K562 (cell line): ENCODE data around the gene DENND4C. TPM values are rescaled to one million over a fixed set of nuclear protein-coding genes. Genes with fewer than 3 reads are reported as not detected.

Experiments used
- ATAC-seq: fragments of 200-7000 bp; cut with Tn5 transposase; 3 replicates; pipeline ENCODE4 v1.9.1; 2020; ENCODE audit warnings: moderate library complexity
- BruUV-seq: library from RNA; stranded (reverse); fragments of 400-500 nt; replicated peaks from 2 replicates; lab custom pipeline; 2021; lab: Mats Ljungman, UMichigan
- CTCF ChIA-PET: fragments of 300-600 bp; formaldehyde crosslinking; extraction: SDS; loops from one replicate; lab custom pipeline; 2021; ENCODE audit warnings: low intra/inter-chr PET ratio; lab: Yijun Ruan, JAX
- POLR2A ChIA-PET: fragments of 300-600, 350-650 bp; sonication (Branson Sonifier 250); formaldehyde crosslinking; extraction: SDS; loops from one replicate; lab custom pipeline; 2021; ENCODE audit warnings: antibody characterized with exemption, inconsistent platforms; lab: Yijun Ruan, JAX
- DNase-seq, 4 experiments: peaks; one replicate each; pipeline versions ENCODE4 v3.0.0 to v3.0.0-alpha.2; 2011 to 2018; ENCODE audit warnings: low spot score in 3 of 4, mixed read lengths in 3 of 4; ENCODE audit errors: extremely low read depth in 1 of 4
- FAIRE-seq: peaks from 2 replicates; lab custom pipeline; 2011; peaks lifted over from hg19 to GRCh38; lab: Jason Lieb, UNC
- H2AFZ ChIP-seq: 2 replicates; pipeline ENCODE4 v1.6.0; 2011; ENCODE audit warnings: low read depth, low read length, control low read depth, inconsistent platforms
- H3K27ac ChIP-seq: fragments of 200-600 bp; 3 replicates; pipeline ENCODE4 v1.8.0; 2011; ENCODE audit warnings: low read depth, mild to moderate bottlenecking, control low read depth, inconsistent platforms, low read length, moderate library complexity, mixed read lengths; ENCODE audit errors: extremely low read depth
- H3K27me3 ChIP-seq, 2 experiments: fragments of 300-600 bp in 1 of 2; 2 replicates in 1 of 2; 3 replicates in 1 of 2; pipeline versions ENCODE4 v1.6.0 to v1.8.0; 2011; ENCODE audit warnings: inconsistent platforms in 2 of 2, low read length in 2 of 2, mild to moderate bottlenecking in 1 of 2, mixed read lengths in 1 of 2, moderate library complexity in 1 of 2; ENCODE audit not compliant: control insufficient read depth in 2 of 2, insufficient read depth in 2 of 2
- H3K36me3 ChIP-seq: fragments of 300-600 bp; 3 replicates; pipeline ENCODE4 v1.8.0; 2011; ENCODE audit warnings: mild to moderate bottlenecking, low read length, inconsistent platforms; ENCODE audit not compliant: control insufficient read depth, insufficient read depth
- H3K4me1 ChIP-seq, 2 experiments: fragments of 200-600 bp in 1 of 2; replicated peaks in 1 of 2; 2 replicates in 1 of 2; 3 replicates in 1 of 2; pipeline versions ENCODE4 v1.5.1 to v1.8.0; 2011; ENCODE audit warnings: inconsistent platforms in 2 of 2, low read length in 2 of 2, mild to moderate bottlenecking in 1 of 2, mixed read lengths in 1 of 2, moderate library complexity in 1 of 2; ENCODE audit not compliant: control insufficient read depth in 2 of 2, insufficient read depth in 2 of 2
- H3K4me2 ChIP-seq: 2 replicates; pipeline ENCODE4 v1.6.1; 2011; ENCODE audit warnings: low read length, control low read depth, inconsistent platforms, mixed read lengths; ENCODE audit not compliant: insufficient read depth
- H3K4me3 ChIP-seq: fragments of 200-600 bp; sonication (generic), shearing (Covaris generic); 2 replicates; pipeline ENCODE4 v1.5.1; 2016; ENCODE audit warnings: control low read depth, inconsistent platforms
- H3K79me2 ChIP-seq: fragments of 200-600 bp; 3 replicates; pipeline ENCODE4 v1.8.0; 2011; ENCODE audit warnings: low read length, inconsistent platforms; ENCODE audit not compliant: control insufficient read depth, insufficient read depth
- H3K9ac ChIP-seq, 2 experiments: 2 replicates each; pipeline versions ENCODE4 v1.6.0 to v1.6.1; 2011; ENCODE audit warnings: low read depth in 2 of 2, low read length in 2 of 2, control low read depth in 1 of 2, inconsistent platforms in 1 of 2, mild to moderate bottlenecking in 1 of 2, mixed read lengths in 1 of 2; ENCODE audit not compliant: insufficient read depth in 1 of 2
- H3K9me1 ChIP-seq: one replicate; pipeline ENCODE4 v1.6.0; 2011; ENCODE audit warnings: inconsistent platforms, mild to moderate bottlenecking, low read length, moderate library complexity; ENCODE audit not compliant: control insufficient read depth, insufficient read depth
- H3K9me3 ChIP-seq: replicated peaks from 2 replicates; pipeline ENCODE4 v1.5.1; 2011; ENCODE audit warnings: low read depth, low read length, inconsistent platforms; ENCODE audit not compliant: control insufficient read depth, insufficient read depth
- H4K20me1 ChIP-seq: replicated peaks from 2 replicates; pipeline ENCODE4 v1.6.1; 2011; ENCODE audit warnings: low read length, inconsistent platforms, mixed read lengths; ENCODE audit not compliant: control insufficient read depth, insufficient read depth
- CHD1 ChIP-seq: fragments of 200-600 bp; sonication (generic); IDR thresholded peaks from one replicate; pipeline ENCODE4 v1.6.1; 2012; ENCODE audit warnings: mild to moderate bottlenecking, moderate library complexity, low read length, inconsistent platforms
- ETS1 ChIP-seq: conservative IDR thresholded peaks from 2 replicates; pipeline ENCODE4 v1.6.1; 2011; ENCODE audit warnings: low read depth, mild to moderate bottlenecking, low read length; ENCODE audit not compliant: control insufficient read depth
- ZBTB40 ChIP-seq, 2 experiments: fragments of 450-650 bp in 1 of 2; sonication (generic) in 1 of 2; formaldehyde crosslinking in 1 of 2; IDR thresholded peaks; 2 replicates each; pipeline versions ENCODE4 v1.7.1 to v1.9.0; 2016 to 2022; ENCODE audit warnings: inconsistent platforms in 1 of 2, mild to moderate bottlenecking in 1 of 2, missing genetic modification reagents in 1 of 2
- ZNF212 ChIP-seq: fragments of 450-650 bp; formaldehyde crosslinking; IDR thresholded peaks from 2 replicates; pipeline ENCODE4 v1.4.0; 2020; ENCODE audit warnings: mild to moderate bottlenecking
- WGBS: fragments of 100-300 bp; shearing (Covaris generic); methylation state at CpG from one replicate; pipeline ENCODE4 v1.1.6; 2016; ENCODE audit warnings: low coverage, mixed read lengths; ENCODE audit not compliant: insufficient coverage; ENCODE audit errors: missing lambda C conversion rate; 5-methylcytosine and 5-hydroxymethylcytosine counted together
- in situ Hi-C: fragments of 300-500 bp; cut with MboI; formaldehyde crosslinking; loops from 4 replicates; pipeline ENCODE4 v1.15.0; 2018; ENCODE audit warnings: inconsistent platforms, mixed read lengths
- intact Hi-C: fragments of 100-400 bp; cut with micrococcal nuclease; formaldehyde crosslinking; loops from 2 replicates; pipeline ENCODE4 v1.14.2; 2022
- polyA plus RNA-seq, 8 experiments: library from polyadenylated mRNA; depleted of rRNA in 4 of 8; stranded (reverse) in 5 of 8; unstranded in 3 of 8; fragments of >200 nt; fragmentation: Nextera tagmentation in 2 of 8; fragmentation: Illumina TruSeq in 1 of 8; extraction: Ambion mirVana in 2 of 8; extraction: Trizol in 1 of 8; gene quantifications; 2 replicates each; pipeline versions ENCODE4 v1.2.1 to v1.2.3, GENCODE V29; 2011 to 2014; ENCODE audit warnings: inconsistent platforms in 1 of 8, missing spikeins in 1 of 8
- total RNA-seq, 7 experiments: library from RNA; depleted of rRNA in 6 of 7; stranded (reverse); fragments of >200 nt in 6 of 7; fragmentation: Illumina TruSeq in 2 of 7; extraction: Trizol in 2 of 7; gene quantifications; 2 replicates each; pipeline versions ENCODE4 v1.2.1 to v1.2.3, GENCODE V29; 2011 to 2021; ENCODE audit warnings: low replicate concordance in 1 of 7

Gene DENND4C
- total and polyA plus RNA-seq, 9 of the 15 experiments (the other 6 are each of a cell fraction or from before 2014, with no cell fraction given) = 4.8 to 31.8 (median 13.9) TPM

- TF ChIP-seq ETS1 (no peak), CHD1 (no peak)
- TF ChIP-seq, all 486 proteins: peak for 0
These were observed 68.0 kb downstream of the DENND4C start (continued) for GRCh38 chr9:19298436-19299000.

- BruUV-seq = no TSS peak
- in situ Hi-C loops = no loop called here
- ATAC-seq (no peak), DNase-seq (no peak), FAIRE-seq (no peak)
- WGBS = 80% methylated on average over 1 of the region's 1 CpG
- intact Hi-C loops = no loop called here
- no peaks in the 10 kb centered on the region for H3K4me1 ChIP-seq
- H3K9me3 ChIP-seq = no peaks in the 10 kb centered on the region
- H2AFZ ChIP-seq = no peak overlapping the region
- no peak for TF ChIP-seq ZNF212
- TF ChIP-seq ZBTB40 (IDR thresholded peaks at IDR 0.05) = peak; percentile 84
- peak; percentile 72 for TF ChIP-seq ZBTB40 (CRISPR knock-in tag; IDR thresholded peaks at IDR 0.05)
- H4K20me1 ChIP-seq = no peaks in the 10 kb centered on the region
- H3K27me3 ChIP-seq = no peaks in the 10 kb centered on the region
- no peak overlapping the region for H3K27ac ChIP-seq
- H3K9ac ChIP-seq = no peak overlapping the region
- H3K4me2 ChIP-seq = no peak overlapping the region
- H3K9me1 ChIP-seq = no peaks in the 10 kb centered on the region
- H3K79me2 ChIP-seq = no peaks in the 10 kb centered on the region
- POLR2A ChIA-PET = interaction anchor here (1.4 kb wide), 1 partner anchor 11 kb away, joined by 4 read pairs; no protein-coding TSS in a partner anchor
- peaks cover 28% of the 10 kb centered on the region; the same call in 2 of the 3 replicates for H3K36me3 ChIP-seq
- H3K4me3 ChIP-seq = no peak overlapping the region
- CTCF ChIA-PET = no interaction called here
These were observed 72.7 kb downstream of the DENND4C start for GRCh38 chr9:19303216-19303615.
